IPS-NIHi7 (cell line): ENCODE results near the gene PCNP.
"Not testable (repeated sequence)": the region's sequence is repeated elsewhere in the genome, so short reads cannot be mapped to it uniquely, and the experiment has no call there.

ENCODE experiments used
- DNase-seq: peaks from one replicate; pipeline ENCODE4 v3.0.0; 2012; ENCODE audit warnings: mixed read lengths; ENCODE audit errors: extremely low spot score

PCNP gene

GRCh38 chr3:101573449-101574387 is at the start of gene PCNP:
Gene PCNP, plus strand, starts transcription at chr3:101574180. Its CDS starts 36 bp downstream, at chr3:101574216.
- peak; percentile 93 for DNase-seq

- DNase-seq, result no peak
These were observed 46.5 kb upstream of the PCNP start for GRCh38 chr3:101527441-101527840.

GRCh38 chr3:101527906-101528305 is 46.1 kb upstream of the PCNP start:
- DNase-seq, result no peak

DNA sequence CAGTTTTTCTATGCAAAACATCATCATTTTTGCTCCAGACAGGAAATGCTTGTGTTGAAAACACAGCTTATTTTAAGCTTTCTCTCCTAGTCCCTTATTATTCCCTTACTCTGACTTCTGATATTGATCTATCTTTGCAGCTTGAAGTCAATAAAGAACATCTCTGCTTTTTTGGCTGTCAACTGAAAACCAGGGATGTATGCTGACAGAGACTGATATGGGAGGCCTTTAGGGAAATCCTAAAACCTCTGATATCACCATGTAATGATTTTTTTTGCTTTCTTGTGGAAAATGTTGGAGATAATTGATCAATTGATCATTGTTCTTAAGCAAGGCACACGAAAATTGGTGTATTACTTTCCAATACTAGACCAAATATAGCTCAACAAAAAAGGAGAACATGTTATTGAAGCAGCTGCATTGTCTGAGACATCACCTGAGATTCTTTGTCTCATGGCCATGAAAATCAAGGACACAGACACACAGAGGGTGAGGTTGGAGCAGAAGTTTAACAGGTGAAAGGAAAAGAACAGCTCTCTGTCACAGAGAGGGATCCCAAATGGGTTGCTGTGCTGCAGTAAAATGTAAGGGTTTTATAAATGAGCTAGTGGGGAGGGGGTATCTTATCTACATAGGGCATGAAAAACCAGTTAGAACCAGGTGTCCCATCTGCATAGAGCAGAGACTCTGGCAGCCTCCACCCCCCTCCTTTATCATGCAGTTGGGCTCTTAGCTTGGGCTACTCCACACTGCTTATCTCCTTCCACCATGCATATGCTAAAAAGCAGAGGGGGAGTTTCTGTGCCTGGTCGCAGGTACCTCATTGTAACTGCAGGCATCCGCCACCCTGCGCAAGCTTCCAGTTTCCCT is 43.9 kb upstream of the PCNP start:
- peak; percentile 45 for DNase-seq

DNA sequence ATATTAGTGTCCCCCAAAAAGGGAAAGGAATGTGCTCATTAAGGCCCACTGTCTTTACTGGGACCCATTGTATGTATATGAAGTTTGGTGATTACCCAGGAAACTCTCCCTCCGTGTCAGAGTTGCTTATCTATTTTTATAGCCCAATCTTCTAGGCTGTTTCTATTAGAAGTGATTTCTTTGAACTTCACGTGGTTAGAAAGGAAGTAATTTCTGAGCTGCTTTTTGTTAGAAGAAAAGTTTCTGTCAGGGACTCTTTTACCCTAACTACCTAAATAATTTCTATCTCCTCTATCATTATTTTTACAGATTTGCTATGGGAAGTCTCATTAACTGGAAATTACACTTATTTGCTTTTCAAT is 43.3 kb upstream of the PCNP start:
- DNase-seq, result no peak

- no peak for DNase-seq
These were observed 42.4 kb upstream of the PCNP start for GRCh38 chr3:101531473-101532086.

- DNase-seq, result no peak
These were observed 41.0 kb upstream of the PCNP start for GRCh38 chr3:101532783-101533602.

- DNase-seq, result no peak
These were observed 40.4 kb upstream of the PCNP start for GRCh38 chr3:101533603-101533968.

DNA sequence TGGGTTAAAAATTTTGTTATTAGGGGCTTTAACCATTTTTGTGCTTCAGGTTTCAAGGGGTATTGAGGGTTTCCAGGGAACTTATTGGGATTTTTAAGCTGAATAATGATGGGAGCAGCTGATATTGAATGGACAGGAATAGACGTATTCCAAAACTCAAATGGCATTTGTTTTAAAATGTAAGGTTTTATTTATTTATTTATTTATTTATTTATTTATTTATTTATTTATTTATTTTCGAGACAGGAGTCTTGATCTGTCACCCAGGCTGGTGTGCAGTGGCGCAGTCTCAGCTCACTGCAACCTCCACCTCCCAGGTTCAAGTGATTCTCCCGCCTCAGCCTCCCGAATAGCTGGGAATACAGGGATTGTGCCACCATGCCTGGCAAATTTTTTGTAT is 38.8 kb upstream of the PCNP start:
- no peak for DNase-seq

DNA sequence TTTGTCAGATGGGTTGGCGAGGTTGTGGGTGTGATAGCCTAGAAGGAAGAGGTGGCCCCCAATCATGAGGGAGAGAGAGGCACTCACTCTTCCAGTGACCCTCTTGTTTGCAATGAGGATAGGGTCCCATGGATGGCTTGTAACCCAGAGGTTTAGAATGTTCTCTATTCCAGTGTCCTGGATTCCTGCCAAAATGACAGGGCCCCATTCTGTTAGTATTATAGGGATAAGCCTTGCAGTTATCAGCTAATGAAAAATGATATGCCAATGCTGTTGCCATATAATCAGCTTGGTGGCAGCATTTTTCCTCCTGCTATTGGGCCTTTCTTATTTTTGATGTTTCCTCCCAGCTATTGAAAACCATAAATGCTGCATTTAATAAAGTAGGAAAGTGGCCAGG is 37.7 kb upstream of the PCNP start:
- DNase-seq, result no peak

DNA sequence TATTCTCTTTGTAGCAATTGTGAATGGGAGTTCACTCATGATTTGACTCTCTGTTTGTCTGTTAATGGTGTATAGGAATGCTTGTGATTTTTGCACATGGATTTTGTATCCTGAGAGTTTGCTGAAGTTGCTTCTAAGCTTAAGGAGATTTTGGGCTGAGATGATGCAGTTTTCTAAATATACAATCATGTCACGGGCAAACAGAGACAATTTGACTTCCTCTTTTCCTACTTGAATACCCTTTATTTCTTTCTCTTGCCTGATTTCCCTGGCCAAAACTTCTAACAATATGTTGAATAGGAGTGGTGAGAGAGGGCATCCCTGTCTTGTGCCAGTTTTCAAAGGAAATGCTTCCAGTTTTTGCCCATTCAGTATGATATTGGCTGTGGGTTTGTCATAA is 37.0 kb upstream of the PCNP start:
- DNase-seq, result not testable (repeated sequence)

DNA sequence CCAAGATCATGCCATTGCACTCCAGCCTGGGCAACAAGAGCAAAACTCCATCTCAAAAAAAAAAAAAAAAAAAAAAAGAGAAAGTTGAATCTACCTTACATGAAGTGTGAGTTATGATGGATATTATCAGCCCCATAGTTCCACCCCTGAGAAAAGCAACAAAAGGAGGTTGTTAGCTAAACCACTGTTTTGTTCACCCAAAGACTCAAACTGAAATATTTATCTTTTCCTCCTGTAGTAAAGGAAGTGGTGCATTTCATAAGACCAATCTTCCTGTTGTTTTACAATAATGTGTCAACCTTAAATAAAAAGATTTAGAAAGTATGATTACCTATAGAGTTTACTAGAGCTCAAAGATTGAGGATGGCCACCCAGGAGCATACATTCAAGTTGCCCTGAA is 31.0 kb upstream of the PCNP start:
- DNase-seq, result no peak

- DNase-seq, result no peak
These were observed 29.7 kb upstream of the PCNP start for GRCh38 chr3:101544161-101544850.

- no peak for DNase-seq
These were observed 25.4 kb upstream of the PCNP start for GRCh38 chr3:101548527-101549105.

- no peak for DNase-seq
These were observed 24.5 kb upstream of the PCNP start for GRCh38 chr3:101549473-101549872.

DNA sequence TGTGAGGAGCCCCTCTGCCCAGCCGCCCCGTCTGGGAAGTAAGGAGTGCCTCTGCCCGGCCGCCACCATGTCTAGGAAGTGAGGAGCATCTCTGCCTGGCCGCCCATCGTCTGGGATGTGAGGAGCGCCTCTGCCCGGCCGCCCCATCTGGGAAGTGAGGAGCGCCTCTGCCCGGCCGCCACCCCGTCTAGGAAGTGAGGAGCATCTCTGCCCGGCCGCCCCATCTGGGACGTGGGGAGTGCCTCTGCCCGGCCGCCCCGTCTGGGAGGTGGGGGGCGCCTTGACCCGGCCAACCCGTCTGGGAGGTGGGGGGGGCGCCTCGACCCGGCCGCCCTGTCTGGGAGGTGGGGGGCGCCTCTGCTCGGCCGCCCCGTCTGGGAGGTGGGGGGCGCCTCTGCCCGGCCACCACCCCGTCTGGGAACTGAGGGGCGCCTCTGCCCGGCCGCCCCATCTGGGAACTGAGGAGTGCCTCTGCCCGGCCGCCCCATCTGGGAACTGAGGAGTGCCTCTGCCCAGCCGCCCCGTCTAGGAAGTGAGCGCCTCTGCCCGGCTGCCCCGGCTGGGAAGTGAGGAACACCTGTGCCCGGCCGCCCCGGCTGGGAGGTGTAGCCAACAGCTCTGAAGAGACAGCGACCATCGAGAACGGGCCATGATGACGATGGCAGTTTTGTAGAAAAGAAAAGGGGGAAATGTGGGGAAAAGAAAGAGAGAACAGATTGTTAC is 22.5 kb upstream of the PCNP start:
- not testable (repeated sequence) for DNase-seq

DNA sequence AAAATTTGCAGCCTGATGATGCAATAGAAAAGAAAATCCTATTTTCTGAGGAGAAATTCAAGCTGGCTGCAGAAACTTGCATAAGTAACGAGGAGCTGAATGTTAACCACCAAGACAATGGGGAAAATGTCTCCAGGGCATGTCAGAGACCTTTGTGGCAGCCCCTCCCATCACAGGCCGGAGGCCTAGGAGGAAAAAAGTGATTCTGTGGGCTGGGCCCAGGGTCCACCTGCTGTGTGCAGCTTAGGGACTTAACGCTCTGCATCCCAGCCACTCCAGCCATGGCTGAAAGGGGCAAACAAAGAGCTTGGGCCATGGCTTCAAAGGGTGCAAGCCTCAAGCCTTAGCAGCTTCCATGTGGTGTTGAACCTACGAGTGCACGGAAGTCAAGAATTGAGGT is 20.6 kb upstream of the PCNP start:
- not testable (repeated sequence) for DNase-seq

DNA sequence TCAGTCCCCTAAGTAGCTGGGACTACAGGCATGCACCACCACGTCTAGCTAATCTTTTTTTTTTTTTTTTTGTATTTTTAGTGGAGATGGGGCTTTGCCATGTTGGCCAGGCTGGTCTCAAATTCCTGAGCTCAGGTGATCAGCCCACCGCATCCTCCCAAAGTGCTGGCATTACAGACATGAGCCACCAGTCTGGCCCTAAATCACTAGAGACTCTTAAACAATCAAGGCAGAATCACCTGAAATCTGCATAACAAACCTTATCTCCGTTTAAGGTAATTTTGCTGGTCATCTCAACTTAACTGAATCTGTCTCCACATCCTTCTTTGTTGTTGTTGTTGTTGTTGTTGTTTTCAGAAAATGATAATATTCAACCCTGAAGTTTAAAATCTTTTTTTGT is 17.9 kb upstream of the PCNP start:
- no peak for DNase-seq

GRCh38 chr3:101561630-101562328 is 12.2 kb upstream of the PCNP start, which contains the start of gene TRMT10C:
Gene TRMT10C, plus strand, starts transcription at chr3:101561868. Its CDS starts 2,914 bp downstream, at chr3:101564782.
- peak; percentile 93 for DNase-seq
